ENCODE measurements around the gene DDB1.
A peak's percentile ranks its signal among the peaks of the same experiment; 100 is the strongest.
"Not testable (repeated sequence)": the region's sequence is repeated elsewhere in the genome, so short reads cannot be mapped to it uniquely, and the experiment has no call there.

DDB1 gene

DNA sequence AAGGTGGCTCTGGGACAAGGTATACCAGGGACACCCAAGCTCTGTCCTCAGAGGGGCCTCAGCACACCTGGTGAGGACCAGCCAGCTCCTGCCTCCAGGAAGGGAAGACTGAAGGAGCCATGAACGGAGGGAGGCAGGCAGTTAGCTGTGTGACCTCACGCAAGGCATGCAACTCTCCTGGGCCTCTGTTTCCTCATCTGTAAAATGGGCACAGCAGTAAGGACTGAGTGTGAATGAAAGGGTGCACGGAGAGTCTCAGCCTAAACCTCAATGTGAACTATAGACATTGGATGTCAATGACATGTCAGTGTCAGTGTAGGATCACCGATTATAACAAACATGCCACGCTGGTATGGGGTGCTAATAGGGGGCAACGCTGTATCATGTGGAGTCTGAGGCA lies 73.5 kb downstream of the DDB1 start:
- Mint-ChIP-seq H3K36me3 (ENCODE audit: insufficient read depth) (peaks cover 2% of the 10 kb centered on the region), H3K4me3 (no peak overlapping the region), H3K27me3 (peaks cover 31% of the 10 kb centered on the region), H3K27ac (ENCODE audit: low read depth) (no peak overlapping the region), H3K9me3 (no peaks in the 10 kb centered on the region), H3K4me1 (no peaks in the 10 kb centered on the region)
- DNase-seq (ENCODE audit: low spot score in 2 of 2) (no peak), ATAC-seq (replicated peaks; ENCODE audit: extremely low read depth, poor library complexity, severe bottlenecking) (no peak)

DNA sequence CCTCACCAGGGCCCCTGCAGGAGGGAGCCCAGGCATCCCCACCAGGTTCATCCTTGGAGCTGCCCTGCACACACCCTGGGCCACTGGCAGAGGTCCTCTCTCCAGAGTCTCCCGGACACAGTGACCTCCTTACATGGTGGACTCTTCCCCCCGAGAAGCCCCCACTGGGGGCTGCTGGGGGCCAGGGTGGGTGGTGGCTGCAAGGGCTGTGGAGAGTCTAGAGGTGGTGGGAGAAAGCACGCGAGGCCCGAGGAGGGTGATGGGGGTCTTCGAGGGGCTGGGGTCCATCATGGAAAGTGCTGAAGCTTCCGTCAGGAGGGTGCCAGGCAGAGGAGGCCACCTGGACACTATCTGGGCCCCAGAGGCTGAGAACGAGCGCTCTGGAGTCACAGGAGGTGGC lies 74.4 kb downstream of the DDB1 start:
- Mint-ChIP-seq H3K27me3 (peaks cover 23% of the 10 kb centered on the region), H3K4me1 (no peaks in the 10 kb centered on the region), H3K4me3 (no peak overlapping the region), H3K36me3 (ENCODE audit: insufficient read depth) (peaks cover 2% of the 10 kb centered on the region), H3K9me3 (no peaks in the 10 kb centered on the region), H3K27ac (ENCODE audit: low read depth) (no peak overlapping the region)
- no peak for ATAC-seq (replicated peaks; ENCODE audit: extremely low read depth, poor library complexity, severe bottlenecking)
- DNase-seq (ENCODE audit: low spot score in 2 of 2) = no peak

DNA sequence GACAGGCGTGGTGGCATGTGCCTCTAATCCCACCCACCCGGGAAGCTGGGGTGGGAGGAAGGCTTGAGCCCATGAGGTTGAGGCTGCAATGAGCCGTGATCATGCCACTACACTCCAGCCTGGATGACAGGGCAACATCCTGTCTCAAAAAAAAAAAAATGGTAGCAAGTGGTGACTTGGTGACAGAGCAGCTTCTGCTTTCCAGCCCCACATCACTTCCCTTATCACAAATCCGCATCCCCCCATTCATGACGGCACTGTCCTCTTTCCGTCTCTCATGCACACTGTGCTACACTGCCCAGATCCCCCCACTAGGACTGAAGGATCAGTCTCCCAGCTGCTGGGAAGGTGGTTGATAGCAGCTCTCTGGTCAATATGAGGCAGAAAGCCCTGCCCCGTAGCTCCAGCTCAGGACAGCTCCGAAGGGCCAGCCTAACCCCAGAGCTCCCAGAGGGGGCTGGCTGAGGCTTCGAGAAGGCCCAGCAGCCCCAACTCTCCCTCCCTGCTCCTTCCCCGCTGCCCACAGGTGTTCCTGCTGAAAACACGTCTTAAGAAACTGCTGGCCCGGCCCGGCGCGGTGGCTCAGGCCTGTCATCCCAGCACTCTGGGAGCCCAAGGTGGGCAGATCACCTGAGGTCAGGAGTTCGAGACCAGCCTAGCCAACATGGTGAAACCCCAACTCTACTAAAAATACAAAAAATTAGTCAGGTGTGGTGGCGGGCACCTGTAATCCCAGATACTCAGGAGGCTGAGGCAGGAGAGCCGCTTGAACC lies 76.0 kb downstream of the DDB1 start:
- ATAC-seq (replicated peaks; ENCODE audit: extremely low read depth, poor library complexity, severe bottlenecking) (no peak), DNase-seq (ENCODE audit: low spot score in 2 of 2) (no peak)
- Mint-ChIP-seq H3K27me3 (peaks cover 35% of the 10 kb centered on the region), H3K27ac (ENCODE audit: low read depth) (no peak overlapping the region), H3K9me3 (no peaks in the 10 kb centered on the region), H3K36me3 (ENCODE audit: insufficient read depth) (peaks cover 2% of the 10 kb centered on the region), H3K4me3 (no peak overlapping the region), H3K4me1 (no peaks in the 10 kb centered on the region)

DNA sequence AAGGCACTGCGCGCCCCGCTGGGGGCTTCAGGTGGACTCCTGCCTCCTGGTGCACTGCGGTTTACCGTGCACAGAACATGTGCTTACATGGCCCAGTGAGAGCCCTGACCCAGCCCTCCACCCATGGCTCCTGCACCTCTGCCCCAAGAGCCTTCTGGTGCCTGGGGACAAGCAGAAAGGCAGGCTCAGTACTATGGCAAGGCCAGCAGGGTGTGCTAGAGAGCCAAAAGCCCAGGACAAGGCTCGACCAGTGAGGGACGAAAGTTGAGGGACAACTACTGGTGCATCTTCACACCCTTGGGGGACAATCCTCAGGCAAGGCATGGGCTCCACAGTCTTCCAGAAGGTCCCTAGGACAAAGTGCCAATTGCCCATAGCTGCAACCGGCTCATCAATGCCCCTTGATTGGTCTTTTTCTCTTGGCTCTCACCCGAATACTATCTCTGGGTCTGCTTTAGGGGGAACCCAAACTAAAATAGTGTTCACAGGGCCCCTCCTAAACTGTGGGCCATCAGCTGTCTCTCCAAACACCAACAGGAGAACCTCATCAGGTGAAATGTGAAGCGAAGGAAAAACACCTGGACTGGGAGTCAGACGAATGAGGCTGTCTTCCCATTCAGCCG lies 78.4 kb downstream of the DDB1 start:
- peaks cover 44% of the 10 kb centered on the region for H3K27me3 Mint-ChIP-seq
- ATAC-seq (replicated peaks; ENCODE audit: extremely low read depth, poor library complexity, severe bottlenecking) = no peak
- peak; percentile 24 to 36 for DNase-seq (ENCODE audit: low spot score in 2 of 2)
- H3K4me1 Mint-ChIP-seq = no peaks in the 10 kb centered on the region
- H3K36me3 Mint-ChIP-seq (ENCODE audit: insufficient read depth) = peaks cover 2% of the 10 kb centered on the region
- H3K27ac Mint-ChIP-seq (ENCODE audit: low read depth) = no peak overlapping the region
- no peak overlapping the region for H3K4me3 Mint-ChIP-seq
- H3K9me3 Mint-ChIP-seq = no peaks in the 10 kb centered on the region

DNA sequence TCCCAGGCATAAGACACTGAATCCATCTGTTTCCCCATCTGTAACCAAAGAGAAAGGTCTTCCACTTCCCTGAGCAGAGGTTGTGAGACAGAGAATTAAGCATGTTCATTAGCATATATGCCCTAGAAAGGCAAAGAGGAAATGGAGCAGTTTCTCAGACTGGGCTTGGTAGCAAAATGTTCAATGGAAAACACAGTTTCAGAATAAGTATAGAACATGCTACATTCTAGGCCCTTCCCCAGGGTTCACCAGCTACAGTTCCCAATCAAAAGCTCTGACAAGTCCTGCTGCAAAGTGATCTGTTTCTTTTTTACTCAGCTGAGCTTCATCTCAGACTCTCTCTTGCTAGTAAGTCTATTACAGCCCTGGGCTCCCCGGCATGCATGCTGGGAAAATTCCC lies 80.6 kb downstream of the DDB1 start:
- not testable (repeated sequence) for H3K36me3 Mint-ChIP-seq (ENCODE audit: insufficient read depth); H3K27ac Mint-ChIP-seq (ENCODE audit: low read depth)

DNA sequence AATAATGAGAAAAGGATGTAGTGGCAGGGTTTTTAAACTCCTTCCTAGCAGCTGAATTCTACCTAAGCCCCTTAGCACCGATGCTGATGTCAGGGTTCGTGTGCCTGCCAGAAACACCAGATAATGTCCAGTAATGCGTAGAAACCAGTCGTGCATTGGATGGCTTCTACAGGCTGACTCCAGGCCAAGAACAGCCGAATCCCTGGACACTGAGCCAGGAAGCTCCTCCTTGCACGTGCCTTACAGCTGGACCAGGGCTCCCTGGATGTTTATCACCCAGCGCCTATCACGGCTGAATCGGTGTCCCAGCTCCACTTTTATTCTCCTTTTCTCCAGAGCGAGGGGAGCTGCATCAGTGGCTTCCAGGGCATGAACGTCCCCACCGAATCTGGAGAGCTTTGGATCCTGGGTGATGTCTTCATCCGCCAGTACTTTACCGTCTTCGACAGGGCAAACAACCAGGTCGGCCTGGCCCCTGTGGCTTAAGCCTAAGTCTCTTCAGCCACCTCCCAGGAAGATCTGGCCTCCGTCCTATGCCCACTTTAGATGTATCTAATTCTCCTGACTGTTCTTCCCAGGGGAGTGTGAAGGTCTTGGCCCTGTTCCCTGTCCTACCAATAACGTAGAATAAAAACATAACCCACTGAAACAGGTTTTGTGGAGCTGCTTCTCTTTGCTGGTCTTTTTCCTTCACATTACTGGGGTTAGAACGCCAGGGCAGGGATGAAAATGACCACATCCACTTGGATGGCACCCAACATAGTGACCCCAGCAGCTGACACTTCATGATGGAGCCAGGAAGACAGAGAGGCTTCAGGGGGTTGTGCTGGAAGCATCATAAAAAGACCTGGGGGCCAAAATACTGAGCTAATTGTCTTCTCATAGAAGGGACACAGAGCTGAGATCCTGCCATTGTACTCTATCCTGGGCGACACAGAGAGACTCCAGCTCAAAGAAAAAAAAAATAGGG lies 81.8 kb downstream of the DDB1 start:
- H3K27ac Mint-ChIP-seq (ENCODE audit: low read depth); DNase-seq (ENCODE audit: low spot score in 2 of 2); H3K9me3 Mint-ChIP-seq; H3K36me3 Mint-ChIP-seq (ENCODE audit: insufficient read depth); ATAC-seq (replicated peaks; ENCODE audit: extremely low read depth, poor library complexity, severe bottlenecking); H3K4me1 Mint-ChIP-seq; H3K4me3 Mint-ChIP-seq: not testable (repeated sequence)
- peaks cover 31% of the 10 kb centered on the region for H3K27me3 Mint-ChIP-seq

More for the DNA sequence above, 80.6 kb downstream of the DDB1 start:
- H3K9me3 Mint-ChIP-seq; H3K4me1 Mint-ChIP-seq; ATAC-seq (replicated peaks; ENCODE audit: extremely low read depth, poor library complexity, severe bottlenecking); DNase-seq (ENCODE audit: low spot score in 2 of 2); H3K4me3 Mint-ChIP-seq: not testable (repeated sequence)
- peaks cover 37% of the 10 kb centered on the region for H3K27me3 Mint-ChIP-seq
